ENCODE measurements around the gene ABCC1. TPM values are rescaled to one million over a fixed set of nuclear protein-coding genes. Genes with fewer than 3 reads are reported as not detected.

ABCC1 gene
- total and polyA plus RNA-seq, 3 donors from 2014 or later = 54.7 to 90.6 (median 88.0) TPM

DNA sequence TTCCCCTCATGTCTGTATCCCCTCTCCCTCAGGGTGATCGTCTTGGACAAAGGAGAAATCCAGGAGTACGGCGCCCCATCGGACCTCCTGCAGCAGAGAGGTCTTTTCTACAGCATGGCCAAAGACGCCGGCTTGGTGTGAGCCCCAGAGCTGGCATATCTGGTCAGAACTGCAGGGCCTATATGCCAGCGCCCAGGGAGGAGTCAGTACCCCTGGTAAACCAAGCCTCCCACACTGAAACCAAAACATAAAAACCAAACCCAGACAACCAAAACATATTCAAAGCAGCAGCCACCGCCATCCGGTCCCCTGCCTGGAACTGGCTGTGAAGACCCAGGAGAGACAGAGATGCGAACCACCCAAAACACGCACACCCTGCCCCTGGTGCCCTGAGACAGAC lies 191.7 kb downstream of the ABCC1 start:
- H3K4me3 ChIP-seq = no peak overlapping the region
- H3K36me3 ChIP-seq (ENCODE audit: low read depth, missing control alignments) = no peaks in the 10 kb centered on the region
- no peaks in the 10 kb centered on the region for H3K27me3 ChIP-seq
- no peak for DNase-seq
- intact Hi-C loops (cut with DNase I; ENCODE audit: low total_unique reads) = no loop called here
- H3K9me3 ChIP-seq = no peaks in the 10 kb centered on the region
- no peaks in the 10 kb centered on the region for H3K4me1 ChIP-seq
- WGBS, 2 donors = 94% methylated on average over 8 to 11 of the region's 11 CpGs
- TF ChIP-seq POLR2A (IDR thresholded peaks at IDR 0.05) = no peak
- TF ChIP-seq, protein P1, sequence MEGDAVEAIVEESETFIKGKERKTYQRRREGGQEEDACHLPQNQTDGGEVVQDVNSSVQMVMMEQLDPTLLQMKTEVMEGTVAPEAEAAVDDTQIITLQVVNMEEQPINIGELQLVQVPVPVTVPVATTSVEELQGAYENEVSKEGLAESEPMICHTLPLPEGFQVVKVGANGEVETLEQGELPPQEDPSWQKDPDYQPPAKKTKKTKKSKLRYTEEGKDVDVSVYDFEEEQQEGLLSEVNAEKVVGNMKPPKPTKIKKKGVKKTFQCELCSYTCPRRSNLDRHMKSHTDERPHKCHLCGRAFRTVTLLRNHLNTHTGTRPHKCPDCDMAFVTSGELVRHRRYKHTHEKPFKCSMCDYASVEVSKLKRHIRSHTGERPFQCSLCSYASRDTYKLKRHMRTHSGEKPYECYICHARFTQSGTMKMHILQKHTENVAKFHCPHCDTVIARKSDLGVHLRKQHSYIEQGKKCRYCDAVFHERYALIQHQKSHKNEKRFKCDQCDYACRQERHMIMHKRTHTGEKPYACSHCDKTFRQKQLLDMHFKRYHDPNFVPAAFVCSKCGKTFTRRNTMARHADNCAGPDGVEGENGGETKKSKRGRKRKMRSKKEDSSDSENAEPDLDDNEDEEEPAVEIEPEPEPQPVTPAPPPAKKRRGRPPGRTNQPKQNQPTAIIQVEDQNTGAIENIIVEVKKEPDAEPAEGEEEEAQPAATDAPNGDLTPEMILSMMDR (IDR thresholded peaks at IDR 0.05) = no peak
- no peak overlapping the region for H3K27ac ChIP-seq

DNA sequence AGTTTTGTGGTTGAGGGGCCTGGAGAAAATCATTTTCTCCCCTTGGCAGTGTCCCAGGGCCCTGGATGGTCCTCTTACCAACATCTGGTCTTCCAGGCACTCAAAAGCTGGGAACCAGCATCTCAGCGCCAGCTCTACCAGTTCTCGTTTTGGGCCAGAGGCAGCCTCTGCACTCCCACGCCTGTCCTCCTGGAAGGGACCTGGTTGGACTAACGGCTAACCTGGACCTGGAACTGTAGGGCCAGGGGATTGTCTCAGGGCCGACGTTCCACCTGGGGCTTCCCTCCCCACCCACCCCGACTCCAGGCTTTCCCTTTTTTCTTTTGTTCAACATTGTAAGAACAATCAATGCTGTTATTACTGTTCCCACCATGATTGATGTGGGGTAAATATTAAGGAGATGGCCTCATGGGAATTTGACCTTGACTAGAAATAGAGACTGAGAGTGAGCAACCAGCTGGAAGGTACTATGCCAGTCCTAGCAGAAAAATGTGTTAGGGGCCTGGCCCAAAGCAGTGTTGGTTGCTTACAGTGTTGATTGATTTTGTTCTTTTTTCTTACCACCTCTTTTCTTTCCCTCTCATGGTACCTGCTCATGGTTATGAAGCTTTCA lies 192.5 kb downstream of the ABCC1 start:
- DNase-seq = no peak
- no peak overlapping the region for H3K4me3 ChIP-seq
- no peak overlapping the region for H3K27ac ChIP-seq
- H3K27me3 ChIP-seq = no peaks in the 10 kb centered on the region
- no peaks in the 10 kb centered on the region for H3K9me3 ChIP-seq
- intact Hi-C loops (cut with DNase I; ENCODE audit: low total_unique reads) = no loop called here
- WGBS, 2 donors = 60 to 78% methylated on average over 6 to 7 of the region's 7 CpGs
- H3K36me3 ChIP-seq (ENCODE audit: low read depth, missing control alignments) = no peaks in the 10 kb centered on the region
- H3K4me1 ChIP-seq = no peaks in the 10 kb centered on the region
- no peak for TF ChIP-seq POLR2A (IDR thresholded peaks at IDR 0.05)
- TF ChIP-seq, protein P1 (IDR thresholded peaks at IDR 0.05) = no peak

DNA sequence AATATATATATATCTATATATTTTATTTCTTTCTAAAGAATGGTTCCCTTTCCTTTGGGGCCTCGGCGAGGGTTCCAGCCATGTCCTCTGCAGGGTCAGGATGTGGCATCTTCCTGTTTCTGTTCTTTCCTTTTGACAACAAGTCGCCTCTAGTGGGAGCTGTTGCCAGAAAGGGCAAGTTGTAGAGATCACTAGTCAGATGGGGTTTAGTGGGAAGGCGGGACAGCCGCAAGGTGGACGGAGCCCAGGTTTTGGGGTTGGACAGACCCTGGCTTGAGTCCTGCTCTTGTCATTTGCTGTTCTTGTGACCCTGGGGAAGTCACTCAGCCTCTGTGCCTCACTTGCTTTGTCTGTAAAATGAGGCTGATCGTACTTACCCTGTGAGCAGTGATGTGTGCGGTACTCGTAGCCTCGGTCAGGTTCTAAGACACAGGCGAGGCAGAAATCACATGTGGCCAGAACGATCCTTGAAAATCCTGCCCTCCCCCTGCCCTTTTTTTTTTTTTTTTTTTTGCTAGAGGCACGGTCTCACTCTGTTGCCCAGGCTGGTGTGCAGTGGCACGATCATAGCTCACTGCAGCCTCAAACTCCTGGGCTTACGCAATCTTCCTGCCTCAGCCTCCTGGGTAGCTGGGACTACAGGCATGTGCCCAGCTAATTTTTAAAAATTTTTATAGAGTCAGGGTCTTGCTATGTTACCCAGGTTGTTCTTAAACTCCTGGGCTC lies 193.8 kb downstream of the ABCC1 start:
- TF ChIP-seq, protein P1 (IDR thresholded peaks at IDR 0.05) = no peak
- TF ChIP-seq POLR2A (IDR thresholded peaks at IDR 0.05) = no peak
- no peak for DNase-seq
- Histone ChIP-seq H3K4me3 (no peak overlapping the region), H3K27ac (no peak overlapping the region), H3K36me3 (ENCODE audit: low read depth, missing control alignments) (no peaks in the 10 kb centered on the region), H3K27me3 (no peaks in the 10 kb centered on the region), H3K9me3 (no peaks in the 10 kb centered on the region), H3K4me1 (no peaks in the 10 kb centered on the region)
- WGBS, 2 donors = 77 to 78% methylated on average over 15 of the region's 15 CpGs
- intact Hi-C loops (cut with DNase I; ENCODE audit: low total_unique reads) = no loop called here

DNA sequence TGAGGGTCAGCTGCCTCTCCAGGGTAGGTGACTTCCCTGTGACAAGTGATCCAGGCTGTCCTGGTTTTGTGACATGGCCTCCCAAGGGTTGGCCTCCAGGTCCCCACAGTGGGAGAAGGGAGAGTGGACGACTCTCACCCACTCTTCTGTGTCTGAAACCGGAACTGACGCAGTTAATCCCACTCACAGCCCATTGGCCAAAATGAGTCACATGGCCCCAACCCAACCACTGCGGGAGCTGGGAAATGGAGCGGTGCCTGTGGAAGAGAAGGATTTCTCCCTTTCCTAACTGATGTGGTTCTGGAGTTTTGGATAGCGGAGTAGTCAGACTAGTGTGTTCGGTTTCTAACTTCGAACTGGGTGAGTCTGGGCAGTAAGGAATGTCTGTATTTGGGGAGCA lies 194.5 kb downstream of the ABCC1 start:
- DNase-seq = peak; percentile 70
- Histone ChIP-seq H3K36me3 (ENCODE audit: low read depth, missing control alignments) (no peaks in the 10 kb centered on the region), H3K27me3 (no peaks in the 10 kb centered on the region), H3K4me1 (peaks cover 3% of the 10 kb centered on the region), H3K27ac (no peak overlapping the region), H3K9me3 (no peaks in the 10 kb centered on the region), H3K4me3 (peak overlapping the region in 1 of 2 donors; percentile 10)
- TF ChIP-seq, protein P1 (IDR thresholded peaks at IDR 0.05) = no peak
- no peak for TF ChIP-seq POLR2A (IDR thresholded peaks at IDR 0.05)
- WGBS, 2 donors = 73 to 76% methylated on average over 8 of the region's 8 CpGs
- intact Hi-C loops (cut with DNase I; ENCODE audit: low total_unique reads) = no loop called here
